IMR-90 (cell line): ENCODE results near the gene SLC29A1. TPM values are rescaled to one million over a fixed set of nuclear protein-coding genes. Genes with fewer than 3 reads are reported as not detected.

Experiments used
- ATAC-seq: fragments of 200-7000 bp; cut with Tn5 transposase; 2 replicates; pipeline ENCODE4 v1.9.1; 2020; ENCODE audit warnings: low read depth, mild to moderate bottlenecking, moderate library complexity
- BruUV-seq: library from RNA; stranded (reverse); fragments of 400-500 nt; replicated peaks from 2 replicates; lab custom pipeline; 2021; lab: Mats Ljungman, UMichigan
- CTCF ChIA-PET: fragments of 300-600 bp; formaldehyde crosslinking; extraction: SDS; loops from one replicate; lab custom pipeline; 2021; ENCODE audit warnings: antibody characterized with exemption; lab: Yijun Ruan, JAX
- POLR2A ChIA-PET: fragments of 300-600 bp; sonication (Branson Sonifier 250); formaldehyde crosslinking; loops from one replicate; lab custom pipeline; 2022; ENCODE audit warnings: antibody characterized with exemption; ENCODE audit not compliant: unreplicated experiment; lab: Charles Lee
- DNase-seq: peaks from one replicate; pipeline ENCODE4 v3.0.0; 2013
- H2AFZ ChIP-seq: replicated peaks from 2 replicates; pipeline ENCODE3; 2013; ENCODE audit warnings: low read length, mild to moderate bottlenecking; ENCODE audit not compliant: poor library complexity
- H2AK5ac ChIP-seq: 2 replicates; pipeline ENCODE4 v1.6.1; 2013; ENCODE audit warnings: low read depth, low read length, inconsistent platforms
- H2AK9ac ChIP-seq: replicated peaks from 2 replicates; pipeline ENCODE3; 2013; ENCODE audit warnings: mild to moderate bottlenecking, low read depth, low read length, moderate library complexity; ENCODE audit not compliant: poor library complexity
- H2BK120ac ChIP-seq: 2 replicates; pipeline ENCODE4 v1.6.1; 2013; ENCODE audit warnings: low read depth, low read length, inconsistent platforms
- H2BK15ac ChIP-seq: 3 replicates; pipeline ENCODE4 v1.6.1; 2013; ENCODE audit warnings: low read depth, low read length, inconsistent platforms
- H2BK20ac ChIP-seq: 2 replicates; pipeline ENCODE4 v1.6.1; 2013; ENCODE audit warnings: low read depth, mild to moderate bottlenecking, inconsistent platforms, low read length, moderate library complexity
- H2BK5ac ChIP-seq: 2 replicates; pipeline ENCODE4 v1.6.1; 2013; ENCODE audit warnings: mild to moderate bottlenecking, low read depth, low read length, inconsistent platforms; ENCODE audit not compliant: poor library complexity, severe bottlenecking
- H3K14ac ChIP-seq: replicated peaks from 2 replicates; pipeline ENCODE4 v1.6.1; 2013; ENCODE audit warnings: low read depth, low read length, inconsistent platforms
- H3K18ac ChIP-seq: 2 replicates; pipeline ENCODE4 v1.6.1; 2013; ENCODE audit warnings: low read depth, low read length, control low read depth
- H3K23ac ChIP-seq: 2 replicates; pipeline ENCODE4 v1.6.1; 2013; ENCODE audit warnings: low read depth, low read length, inconsistent platforms
- H3K27ac ChIP-seq: 2 replicates; pipeline ENCODE4 v1.5.1; 2013; ENCODE audit warnings: mild to moderate bottlenecking, control low read depth, low read length; ENCODE audit not compliant: insufficient read depth
- H3K27me3 ChIP-seq: 2 replicates; pipeline ENCODE4 v1.6.1; 2013; ENCODE audit warnings: low read length; ENCODE audit not compliant: control insufficient read depth, insufficient read depth
- H3K36me3 ChIP-seq: 2 replicates; pipeline ENCODE4 v1.6.1; 2013; ENCODE audit warnings: low read length, mixed read lengths; ENCODE audit not compliant: control insufficient read depth, insufficient read depth
- H3K4ac ChIP-seq: 2 replicates; pipeline ENCODE4 v1.6.1; 2013; ENCODE audit warnings: low read depth, low read length, inconsistent platforms
- H3K4me1 ChIP-seq: 2 replicates; pipeline ENCODE4 v1.6.1; 2013; ENCODE audit warnings: low read length, mixed read lengths; ENCODE audit not compliant: control insufficient read depth, insufficient read depth
- H3K4me2 ChIP-seq: 2 replicates; pipeline ENCODE4 v1.6.1; 2013; ENCODE audit warnings: low read depth, mild to moderate bottlenecking, control low read depth, low read length, moderate library complexity
- H3K4me3 ChIP-seq: 2 replicates; pipeline ENCODE4 v1.5.1; 2013; ENCODE audit warnings: low read depth, mild to moderate bottlenecking, control low read depth, low read length, moderate library complexity; ENCODE audit not compliant: insufficient read depth
- H3K56ac ChIP-seq: 2 replicates; pipeline ENCODE4 v1.6.1; 2013; ENCODE audit warnings: low read length, inconsistent platforms; ENCODE audit not compliant: insufficient read depth; ENCODE audit errors: extremely low read depth
- H3K79me1 ChIP-seq, 2 experiments: 2 replicates each; pipeline ENCODE4 v1.6.1; 2013; ENCODE audit warnings: low read length in 2 of 2, inconsistent platforms in 1 of 2, low read depth in 1 of 2
- H3K9ac ChIP-seq: 2 replicates; pipeline ENCODE4 v1.6.1; 2013; ENCODE audit warnings: low read depth, low read length, control low read depth
- H3K9me1 ChIP-seq: 2 replicates; pipeline ENCODE4 v1.6.1; 2013; ENCODE audit warnings: low read length, inconsistent platforms; ENCODE audit not compliant: insufficient read depth
- H3K9me3 ChIP-seq: 2 replicates; pipeline ENCODE4 v1.6.1; 2013; ENCODE audit warnings: low read length; ENCODE audit not compliant: control insufficient read depth, insufficient read depth
- H4K20me1 ChIP-seq: 2 replicates; pipeline ENCODE4 v1.6.1; 2013; ENCODE audit warnings: low read length, inconsistent platforms; ENCODE audit not compliant: insufficient read depth
- H4K5ac ChIP-seq: 2 replicates; pipeline ENCODE4 v1.6.1; 2013; ENCODE audit warnings: mild to moderate bottlenecking, low read depth, low read length, control low read depth
- H4K8ac ChIP-seq, 2 experiments: 2 replicates each; pipeline ENCODE4 v1.6.1; 2013; ENCODE audit warnings: low read depth in 2 of 2, low read length in 2 of 2, control low read depth in 1 of 2, inconsistent platforms in 1 of 2
- H4K91ac ChIP-seq: 2 replicates; pipeline ENCODE4 v1.6.1; 2013; ENCODE audit warnings: low read depth, low read length, inconsistent platforms; ENCODE audit not compliant: insufficient read depth
- BHLHE40 ChIP-seq: fragments of 150-350 bp; IDR thresholded peaks from 2 replicates; pipeline ENCODE4 v1.6.1; 2016; ENCODE audit warnings: mild to moderate bottlenecking, low read depth, low read length
- CEBPB ChIP-seq: IDR thresholded peaks from 2 replicates; pipeline ENCODE4 v1.6.1; 2012; ENCODE audit warnings: low read depth, low read length, improper control_type of control experiment
- CHD1 ChIP-seq: IDR thresholded peaks from 2 replicates; pipeline ENCODE4 v1.6.1; 2012; ENCODE audit warnings: low read depth, low read length, improper control_type of control experiment
- CTCF ChIP-seq: conservative IDR thresholded peaks from 2 replicates; pipeline ENCODE4 v1.5.1; 2012; ENCODE audit warnings: mild to moderate bottlenecking, low read depth, low read length, improper control_type of control experiment
- ELK1 ChIP-seq: fragments of 150-350 bp; IDR thresholded peaks from 2 replicates; pipeline ENCODE4 v1.6.1; 2016; ENCODE audit warnings: low read depth, mild to moderate bottlenecking, low read length, moderate library complexity, borderline replicate concordance
- FOS ChIP-seq: fragments of 150-350 bp; IDR thresholded peaks from 2 replicates; pipeline ENCODE4 v1.6.1; 2016; ENCODE audit warnings: low read depth, low read length
- MAFK ChIP-seq: IDR thresholded peaks from 2 replicates; pipeline ENCODE4 v1.6.1; 2012; ENCODE audit warnings: low read depth, low read length, improper control_type of control experiment
- MAZ ChIP-seq: IDR thresholded peaks from 2 replicates; pipeline ENCODE4 v1.6.1; 2012; ENCODE audit warnings: low read depth, mild to moderate bottlenecking, low read length, improper control_type of control experiment, moderate library complexity, borderline replicate concordance
- MXI1 ChIP-seq: IDR thresholded peaks from 2 replicates; pipeline ENCODE4 v1.6.1; 2012; ENCODE audit warnings: low read depth, mild to moderate bottlenecking, low read length, moderate library complexity, borderline replicate concordance
- NFE2L2 ChIP-seq: fragments of 150-350 bp; IDR thresholded peaks from 2 replicates; pipeline ENCODE4 v1.6.1; 2016; ENCODE audit warnings: low read depth, mild to moderate bottlenecking, low read length
- POLR2A ChIP-seq: IDR thresholded peaks from 2 replicates; pipeline ENCODE4 v1.6.1; 2012; ENCODE audit warnings: mild to moderate bottlenecking, low read depth, low read length
- RAD21 ChIP-seq: IDR thresholded peaks from 2 replicates; pipeline ENCODE4 v1.6.1; 2012; ENCODE audit warnings: low read length, improper control_type of control experiment
- RCOR1 ChIP-seq: IDR thresholded peaks from 2 replicates; pipeline ENCODE4 v1.6.1; 2012; ENCODE audit warnings: mild to moderate bottlenecking, low read length, improper control_type of control experiment; ENCODE audit not compliant: insufficient replicate concordance
- RFX5 ChIP-seq: IDR thresholded peaks from 2 replicates; pipeline ENCODE4 v1.8.0; 2012; ENCODE audit warnings: low read depth, mild to moderate bottlenecking, low read length, moderate library complexity
- SMC3 ChIP-seq: fragments of 150-350 bp; IDR thresholded peaks from 2 replicates; pipeline ENCODE4 v1.6.1; 2016; ENCODE audit warnings: low read depth, mild to moderate bottlenecking, antibody characterized with exemption, low read length, moderate library complexity
- USF2 ChIP-seq: fragments of 150-350 bp; IDR thresholded peaks from 2 replicates; pipeline ENCODE4 v1.6.1; 2017; ENCODE audit warnings: mild to moderate bottlenecking, antibody characterized with exemption, low read length, low read depth
- WGBS, 2 experiments: methylation state at CpG; one replicate each; pipeline versions ENCODE4 v1.1.5 to v1.1.7; 2013; ENCODE audit warnings: missing lambda C conversion rate in 2 of 2; ENCODE audit not compliant: insufficient read length in 1 of 2; ENCODE audit errors: extremely low coverage in 2 of 2; 5-methylcytosine and 5-hydroxymethylcytosine counted together
- dilution Hi-C: fragments of 300-500 bp; cut with HindIII; formaldehyde crosslinking; loops from one replicate; pipeline ENCODE4 v1.14.3; 2018; ENCODE audit warnings: low sequenced_read_pairs; ENCODE audit not compliant: unreplicated experiment
- in situ Hi-C: fragments of 300-500 bp; cut with MboI; formaldehyde crosslinking; loops from 3 replicates; pipeline ENCODE4 v1.14.3; 2019; ENCODE audit warnings: low sequenced_read_pairs, inconsistent platforms, mixed read lengths
- intact Hi-C: fragments of 100-400 bp; cut with micrococcal nuclease; formaldehyde crosslinking; loops from 2 replicates; pipeline ENCODE4 v1.10.0; 2022
- polyA plus RNA-seq, 3 experiments: library from polyadenylated mRNA; depleted of rRNA; stranded (reverse); fragments of >200 nt; gene quantifications; 2 replicates each; pipeline ENCODE4 v1.2.3, GENCODE V29; 2012; ENCODE audit warnings: low replicate concordance in 1 of 3
- total RNA-seq: library from RNA; depleted of rRNA; stranded (reverse); fragments of >200 nt; gene quantifications from 2 replicates; pipeline ENCODE4 v1.2.3, GENCODE V29; 2012

SLC29A1 gene
- total and polyA plus RNA-seq, 2 of the 4 experiments (the other 2 are of a cell fraction): 4.1 to 22.1 TPM

- Histone ChIP-seq H3K4me1 (no peaks in the 10 kb centered on the region), H3K23ac (no peak overlapping the region), H3K9me1 (0 out of 2 replicates have a peak, but pooled peaks cover 3% of the 10 kb centered on the region), H4K5ac (no peak overlapping the region), H3K18ac (no peak overlapping the region), H4K91ac (no peak overlapping the region), H3K9ac (no peak overlapping the region), H3K27me3 (peaks cover 22% of the 10 kb centered on the region), H2AFZ (no peak overlapping the region), H3K9me3 (no peaks in the 10 kb centered on the region), H3K14ac (no peak overlapping the region), H3K79me1 (no peaks in the 10 kb centered on the region), H4K20me1 (no peaks in the 10 kb centered on the region), H4K8ac (no peak overlapping the region), H2AK9ac (no peak overlapping the region), H2BK5ac (no peak overlapping the region), H2BK20ac (no peak overlapping the region), H3K27ac (no peak overlapping the region), H2BK15ac (no peak overlapping the region), H3K4ac (no peak overlapping the region), H2AK5ac (no peak overlapping the region), H3K4me2 (no peak overlapping the region), H3K4me3 (no peak overlapping the region), H2BK120ac (no peak overlapping the region), H3K36me3 (no peaks in the 10 kb centered on the region), H3K56ac (no peak overlapping the region)
- no peak for TF ChIP-seq RFX5
- no peak for TF ChIP-seq POLR2A
- TF ChIP-seq MAZ: no peak
- no peak for TF ChIP-seq RAD21
- TF ChIP-seq CHD1: no peak
- TF ChIP-seq USF2: no peak
- TF ChIP-seq RCOR1: no peak
- no peak for TF ChIP-seq SMC3
- no peak for TF ChIP-seq CEBPB
- TF ChIP-seq MAFK: no peak
- no peak for TF ChIP-seq CTCF
- TF ChIP-seq BHLHE40: no peak
- TF ChIP-seq ELK1: no peak
- no peak for TF ChIP-seq MXI1
- TF ChIP-seq FOS: no peak
- no peak for TF ChIP-seq NFE2L2
- CTCF ChIA-PET: no interaction called here
- DNase-seq (no peak), ATAC-seq (no peak)
- in situ Hi-C loops (no loop called here), dilution Hi-C loops (no loop called here), intact Hi-C loops (no loop called here)
- WGBS, 2 experiments: no CpG with 5 or more reads among the region's 9 CpGs
- POLR2A ChIA-PET: no interaction called here
- no TSS peak for BruUV-seq
These were observed 39.6 kb upstream of the SLC29A1 start for GRCh38 chr6:44183783-44184182.
